Subcutaneous adipose tissue (tissue), 4 donors: ENCODE results near the gene AMACR. TPM values are rescaled to one million over a fixed set of nuclear protein-coding genes. Genes with fewer than 3 reads are reported as not detected.

Experiments used
- CTCF ChIP-seq: fragments of 450-650 bp; IDR thresholded peaks from one replicate; pipeline ENCODE4 v1.5.1; 2016; ENCODE audit warnings: low read depth, mild to moderate bottlenecking, control low read depth, antibody characterized with exemption, moderate library complexity
- total RNA-seq, 4 donors: library from RNA; depleted of rRNA; stranded (reverse); fragments of >200 nt; gene quantifications; one replicate each; pipeline ENCODE4 v1.1.0, GENCODE V29; 2016

Gene AMACR
- total RNA-seq, 4 donors from 2014 or later: 5.1 to 15.4 (median 7.0) TPM

- no peak for TF ChIP-seq CTCF
These were observed 2.6 kb downstream of the AMACR start for GRCh38 chr5:34005211-34005610.

GRCh38 chr5:34003941-34004340 lies 3.9 kb downstream of the AMACR start:
- TF ChIP-seq CTCF: no peak

- no peak for TF ChIP-seq CTCF
These were observed 5.1 kb downstream of the AMACR start for GRCh38 chr5:34002629-34003328.

DNA sequence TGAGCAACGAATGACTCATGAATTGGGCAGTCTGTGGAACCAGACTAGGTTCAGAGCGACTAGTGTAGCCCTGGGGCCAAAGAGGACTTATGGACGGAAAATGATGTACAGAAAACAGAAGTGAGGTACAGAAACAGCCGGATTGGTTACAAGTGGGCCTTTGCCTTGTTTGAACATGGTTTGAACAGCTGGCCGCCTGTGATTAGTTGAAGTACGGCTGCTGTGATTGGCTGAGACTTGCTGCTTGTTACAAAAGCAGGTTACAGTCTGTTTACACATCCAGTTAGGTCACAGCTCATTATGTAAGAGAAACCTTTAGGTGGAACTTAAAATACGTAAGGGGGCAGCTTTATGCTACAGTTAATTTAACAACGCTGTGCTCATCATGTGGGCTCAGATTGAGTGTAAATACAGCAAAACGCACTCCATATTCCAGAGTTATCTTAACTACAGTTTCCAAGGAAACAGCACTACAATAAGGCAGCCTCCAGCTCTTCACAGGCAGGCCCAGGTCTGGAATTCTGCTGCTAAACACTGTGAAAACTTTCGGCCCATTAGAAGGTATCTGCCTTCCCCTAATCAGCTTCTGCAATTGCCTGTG lies 6.5 kb downstream of the AMACR start:
- TF ChIP-seq CTCF: no peak

DNA sequence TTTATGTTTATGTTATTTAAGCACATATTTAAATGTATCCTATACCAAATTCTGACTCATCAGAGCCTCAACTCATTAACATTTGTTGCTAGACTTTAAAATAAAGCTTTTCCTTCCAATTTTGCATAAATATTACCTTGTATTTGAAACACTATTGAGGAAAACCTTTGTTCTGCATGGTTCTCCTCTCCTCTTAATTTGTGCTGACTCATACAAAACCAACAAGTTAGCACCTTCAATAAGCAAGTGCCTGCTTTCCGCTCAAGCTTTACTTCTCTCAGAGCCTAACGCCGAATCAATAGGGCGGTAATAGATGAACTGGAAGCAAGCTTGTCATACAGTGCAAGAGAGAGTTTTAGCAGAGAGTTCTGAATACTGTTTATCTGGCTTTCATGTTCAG lies 7.9 kb downstream of the AMACR start:
- no peak for TF ChIP-seq CTCF

DNA sequence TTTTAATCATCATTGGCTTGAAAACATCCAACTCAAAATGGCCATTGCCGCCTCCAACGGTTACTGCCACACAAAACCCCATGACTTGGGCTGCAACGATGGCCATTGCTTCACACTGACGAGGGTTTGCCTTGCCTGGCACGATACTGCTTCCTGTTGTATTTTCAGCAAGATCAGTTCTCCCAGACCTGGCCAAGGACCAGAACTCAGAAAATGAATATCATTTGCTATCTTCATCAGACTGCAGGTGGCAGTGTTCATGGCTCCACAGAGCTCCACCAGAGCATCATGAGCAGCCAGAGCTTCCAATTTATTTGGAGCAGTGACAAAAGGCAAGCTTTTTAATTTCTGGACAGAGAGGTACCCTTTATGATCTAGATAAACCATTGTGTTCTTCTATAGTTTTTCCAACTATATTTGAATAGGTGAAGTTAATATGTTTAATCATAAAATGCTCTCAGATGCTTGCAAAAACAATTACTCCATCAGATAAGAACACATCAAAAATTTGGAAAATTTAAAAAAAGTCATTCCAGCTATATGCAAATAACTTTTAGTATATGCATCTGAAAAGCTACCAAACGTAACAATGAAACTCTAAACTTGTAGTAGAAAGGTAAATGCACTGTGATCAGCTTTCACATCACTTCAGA lies 10.4 kb downstream of the AMACR start:
- no peak for TF ChIP-seq CTCF

GRCh38 chr5:33995865-33996264 lies 12.0 kb downstream of the AMACR start:
- no peak for TF ChIP-seq CTCF
